ENCODE data around the gene PCSK7.
"Not testable (repeated sequence)": the region's sequence is repeated elsewhere in the genome, so short reads cannot be mapped to it uniquely, and the experiment has no call there.

PCSK7 gene

GRCh38 chr11:117278347-117278746 lies 46.5 kb upstream of the PCSK7 start:
- TF ChIP-seq EZH2phosphoT487 (conservative IDR thresholded peaks at IDR 0.05; ENCODE audit: low read length), result no peak
- TF ChIP-seq, protein P1, sequence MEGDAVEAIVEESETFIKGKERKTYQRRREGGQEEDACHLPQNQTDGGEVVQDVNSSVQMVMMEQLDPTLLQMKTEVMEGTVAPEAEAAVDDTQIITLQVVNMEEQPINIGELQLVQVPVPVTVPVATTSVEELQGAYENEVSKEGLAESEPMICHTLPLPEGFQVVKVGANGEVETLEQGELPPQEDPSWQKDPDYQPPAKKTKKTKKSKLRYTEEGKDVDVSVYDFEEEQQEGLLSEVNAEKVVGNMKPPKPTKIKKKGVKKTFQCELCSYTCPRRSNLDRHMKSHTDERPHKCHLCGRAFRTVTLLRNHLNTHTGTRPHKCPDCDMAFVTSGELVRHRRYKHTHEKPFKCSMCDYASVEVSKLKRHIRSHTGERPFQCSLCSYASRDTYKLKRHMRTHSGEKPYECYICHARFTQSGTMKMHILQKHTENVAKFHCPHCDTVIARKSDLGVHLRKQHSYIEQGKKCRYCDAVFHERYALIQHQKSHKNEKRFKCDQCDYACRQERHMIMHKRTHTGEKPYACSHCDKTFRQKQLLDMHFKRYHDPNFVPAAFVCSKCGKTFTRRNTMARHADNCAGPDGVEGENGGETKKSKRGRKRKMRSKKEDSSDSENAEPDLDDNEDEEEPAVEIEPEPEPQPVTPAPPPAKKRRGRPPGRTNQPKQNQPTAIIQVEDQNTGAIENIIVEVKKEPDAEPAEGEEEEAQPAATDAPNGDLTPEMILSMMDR (IDR thresholded peaks at IDR 0.05; ENCODE audit: insufficient read depth, low read length, poor library complexity, severe bottlenecking), result no peak
- no peak overlapping the region for H3K9ac ChIP-seq (ENCODE audit: low read length)
- H4K20me1 ChIP-seq (ENCODE audit: low read depth, low read length), result no peaks in the 10 kb centered on the region
- no peaks in the 10 kb centered on the region for H3K27me3 ChIP-seq (ENCODE audit: low read length)
- H3K9me2 ChIP-seq (replicated peaks; ENCODE audit: insufficient read depth, low read length), result no peaks in the 10 kb centered on the region
- no peaks in the 10 kb centered on the region for H3F3A ChIP-seq (ENCODE audit: insufficient read depth)
- no peak overlapping the region for H2AFZ ChIP-seq (ENCODE audit: low read depth, low read length, severe bottlenecking)
- 0 out of 2 replicates have a peak, but pooled peaks cover 4% of the 10 kb centered on the region for H3K36me3 ChIP-seq (ENCODE audit: low read length)
- no peaks in the 10 kb centered on the region for H3K9me3 ChIP-seq (ENCODE audit: insufficient read depth, low read length)
- no peak overlapping the region for H3K4me2 ChIP-seq (ENCODE audit: low read depth, low read length, poor library complexity, severe bottlenecking)
- H3K4me3 ChIP-seq (ENCODE audit: insufficient read depth, low read length, poor library complexity, severe bottlenecking), result no peak overlapping the region
- no peaks in the 10 kb centered on the region for H3K79me2 ChIP-seq (ENCODE audit: insufficient read depth, low read length)
- no peak overlapping the region for H3K27ac ChIP-seq (ENCODE audit: low read depth, low read length)

DNA sequence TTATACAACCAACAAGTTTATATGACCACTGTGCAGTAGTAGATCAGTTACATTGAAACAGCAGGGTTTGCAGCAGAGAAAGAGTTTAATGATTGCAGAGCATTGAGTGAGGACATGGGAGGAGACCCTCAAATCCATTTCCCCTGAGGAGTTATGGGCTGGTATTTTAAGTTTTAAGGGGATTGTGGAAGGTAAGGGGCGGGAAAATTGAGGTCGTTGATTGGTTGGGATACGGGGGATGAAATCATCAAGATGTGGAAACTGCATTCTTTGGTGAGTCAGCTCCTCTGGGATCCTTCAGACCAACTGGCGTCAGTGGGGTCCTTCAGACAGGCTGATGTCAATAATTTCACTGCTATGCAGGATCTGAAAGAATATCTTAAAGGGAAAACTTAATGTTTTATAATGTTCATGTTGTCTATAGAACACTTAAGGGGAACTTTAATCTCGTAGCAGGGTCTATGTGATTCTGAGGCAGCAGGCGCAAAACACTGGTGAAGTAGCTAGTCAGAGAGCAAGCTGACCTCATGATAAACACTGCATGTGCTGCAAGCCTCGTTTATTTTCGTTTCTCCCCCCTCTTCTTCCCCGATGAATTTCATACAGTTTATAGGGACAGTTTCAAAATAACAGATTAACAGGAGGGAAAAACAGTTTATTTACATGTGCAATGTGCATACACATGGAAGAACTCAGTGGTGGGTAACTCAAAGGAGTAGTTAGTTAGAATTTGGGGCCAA lies 41.8 kb upstream of the PCSK7 start:
- Histone ChIP-seq H3F3A (ENCODE audit: insufficient read depth) (no peaks in the 10 kb centered on the region), H3K4me3 (ENCODE audit: insufficient read depth, low read length, poor library complexity, severe bottlenecking) (no peak overlapping the region), H3K36me3 (ENCODE audit: low read length) (0 out of 2 replicates have a peak, but pooled peaks cover 4% of the 10 kb centered on the region), H3K27me3 (ENCODE audit: low read length) (no peaks in the 10 kb centered on the region), H4K20me1 (ENCODE audit: low read depth, low read length) (no peaks in the 10 kb centered on the region), H3K9me3 (ENCODE audit: insufficient read depth, low read length) (no peaks in the 10 kb centered on the region), H3K79me2 (ENCODE audit: insufficient read depth, low read length) (no peaks in the 10 kb centered on the region), H3K27ac (ENCODE audit: low read depth, low read length) (no peak overlapping the region), H2AFZ (ENCODE audit: low read depth, low read length, severe bottlenecking) (no peak overlapping the region), H3K9ac (ENCODE audit: low read length) (no peak overlapping the region), H3K9me2 (replicated peaks; ENCODE audit: insufficient read depth, low read length) (no peaks in the 10 kb centered on the region), H3K4me2 (ENCODE audit: low read depth, low read length, poor library complexity, severe bottlenecking) (no peak overlapping the region)
- TF ChIP-seq, protein P1 (IDR thresholded peaks at IDR 0.05; ENCODE audit: insufficient read depth, low read length, poor library complexity, severe bottlenecking), result no peak
- no peak for TF ChIP-seq EZH2phosphoT487 (conservative IDR thresholded peaks at IDR 0.05; ENCODE audit: low read length)

DNA sequence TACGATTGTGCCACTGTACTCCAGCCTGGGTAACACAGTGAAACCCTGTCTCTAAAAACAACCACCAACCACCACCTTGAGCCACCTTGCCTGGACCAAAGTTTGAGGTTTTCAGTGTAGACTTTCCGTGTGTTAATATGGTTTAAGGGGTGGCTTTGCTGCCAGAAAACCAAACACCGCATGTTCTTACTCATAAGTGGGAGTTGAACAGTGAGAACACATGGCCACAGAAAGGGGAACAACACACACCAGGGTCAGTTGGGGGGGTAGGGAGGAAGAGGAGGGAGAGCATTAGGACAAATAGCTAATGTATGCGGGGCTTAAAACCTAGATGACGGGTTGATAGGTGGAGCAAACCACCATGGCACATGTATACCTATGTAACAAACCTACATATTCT lies 40.3 kb upstream of the PCSK7 start:
- H3K4me3 ChIP-seq (ENCODE audit: insufficient read depth, low read length, poor library complexity, severe bottlenecking); H3K4me2 ChIP-seq (ENCODE audit: low read depth, low read length, poor library complexity, severe bottlenecking); H3K79me2 ChIP-seq (ENCODE audit: insufficient read depth, low read length); H3K9me2 ChIP-seq (replicated peaks; ENCODE audit: insufficient read depth, low read length); H3K27me3 ChIP-seq (ENCODE audit: low read length); H2AFZ ChIP-seq (ENCODE audit: low read depth, low read length, severe bottlenecking); H4K20me1 ChIP-seq (ENCODE audit: low read depth, low read length); H3F3A ChIP-seq (ENCODE audit: insufficient read depth); H3K9ac ChIP-seq (ENCODE audit: low read length); H3K36me3 ChIP-seq (ENCODE audit: low read length); H3K27ac ChIP-seq (ENCODE audit: low read depth, low read length); H3K9me3 ChIP-seq (ENCODE audit: insufficient read depth, low read length): not testable (repeated sequence)

GRCh38 chr11:117271208-117271607 lies 39.3 kb upstream of the PCSK7 start:
- Histone ChIP-seq H3F3A (ENCODE audit: insufficient read depth) (no peaks in the 10 kb centered on the region), H3K36me3 (ENCODE audit: low read length) (0 out of 2 replicates have a peak, but pooled peaks cover 4% of the 10 kb centered on the region), H3K79me2 (ENCODE audit: insufficient read depth, low read length) (no peaks in the 10 kb centered on the region), H3K27ac (ENCODE audit: low read depth, low read length) (no peak overlapping the region), H3K27me3 (ENCODE audit: low read length) (no peaks in the 10 kb centered on the region), H3K9me3 (ENCODE audit: insufficient read depth, low read length) (no peaks in the 10 kb centered on the region), H2AFZ (ENCODE audit: low read depth, low read length, severe bottlenecking) (no peak overlapping the region), H3K9me2 (replicated peaks; ENCODE audit: insufficient read depth, low read length) (no peaks in the 10 kb centered on the region), H3K9ac (ENCODE audit: low read length) (no peak overlapping the region), H4K20me1 (ENCODE audit: low read depth, low read length) (no peaks in the 10 kb centered on the region), H3K4me3 (ENCODE audit: insufficient read depth, low read length, poor library complexity, severe bottlenecking) (no peak overlapping the region), H3K4me2 (ENCODE audit: low read depth, low read length, poor library complexity, severe bottlenecking) (no peak overlapping the region)
- TF ChIP-seq EZH2phosphoT487 (conservative IDR thresholded peaks at IDR 0.05; ENCODE audit: low read length), result no peak
- TF ChIP-seq, protein P1 (IDR thresholded peaks at IDR 0.05; ENCODE audit: insufficient read depth, low read length, poor library complexity, severe bottlenecking), result no peak
